Stomach (tissue), 9 donors: ENCODE results near the gene NCBP2L. TPM values are rescaled to one million over a fixed set of nuclear protein-coding genes. Genes with fewer than 3 reads are reported as not detected.

Experiments used
- DNase-seq, 2 donors: peaks; one replicate each; pipeline versions ENCODE4 v3.0.0 to v3.0.0-alpha.2; 2013 to 2019
- H3K27ac ChIP-seq, 5 donors: fragments of 200-600 bp in 4 of 5; sonication (generic) in 4 of 5; one replicate each; pipeline ENCODE4 v1.5.1; 2013 to 2019; ENCODE audit warnings: mild to moderate bottlenecking in 1 of 5, moderate library complexity in 1 of 5
- H3K27me3 ChIP-seq, 3 donors: fragments of 200-600 bp; sonication (generic); one replicate each; pipeline ENCODE4 v1.5.1; 2017 to 2019; ENCODE audit warnings: mixed run types in 1 of 3
- H3K36me3 ChIP-seq, 4 donors: fragments of 200-600 bp; sonication (generic); 1 replicate in 3 of 4; 2 replicates in 1 of 4; pipeline ENCODE4 v1.5.1; 2016 to 2019
- H3K4me1 ChIP-seq, 4 donors: fragments of 200-600 bp; sonication (generic); one replicate each; pipeline ENCODE4 v1.5.1; 2016 to 2019
- H3K4me3 ChIP-seq, 4 donors: fragments of 200-600 bp; sonication (generic) in 3 of 4; one replicate each; pipeline ENCODE4 v1.5.1; 2016 to 2019; ENCODE audit warnings: mild to moderate bottlenecking in 1 of 4
- H3K9me3 ChIP-seq, 4 donors: fragments of 200-600 bp; sonication (generic); one replicate each; pipeline ENCODE4 v1.5.1; 2016 to 2019
- EP300 ChIP-seq: sonication (generic); formaldehyde crosslinking; IDR thresholded peaks from one replicate; pipeline ENCODE4 v1.6.1; 2017; ENCODE audit warnings: antibody characterized with exemption
- POLR2A ChIP-seq, 4 donors: fragments of 450-650 bp; IDR thresholded peaks; one replicate each; pipeline ENCODE4 v1.6.1; 2016; ENCODE audit warnings: antibody characterized with exemption in 4 of 4, control low read depth in 2 of 4, mild to moderate bottlenecking in 1 of 4, moderate library complexity in 1 of 4
- POLR2AphosphoS5 ChIP-seq, 3 donors: sonication (generic); formaldehyde crosslinking; IDR thresholded peaks; one replicate each; pipeline ENCODE4 v1.6.1; 2016; ENCODE audit warnings: antibody characterized with exemption in 3 of 3
- WGBS, 5 donors: extraction: QIAGEN DNeasy Blood & Tissue Kit in 3 of 5; methylation state at CpG; one replicate each; pipeline versions ENCODE4 v1.1.5 to v1.1.7; 2013 to 2018; 5-methylcytosine and 5-hydroxymethylcytosine counted together
- intact Hi-C: fragments of 100-400 bp; cut with DNase I; formaldehyde crosslinking; loops from one replicate; pipeline ENCODE4 v1.15.1; 2023; ENCODE audit warnings: low total_unique reads
- polyA plus RNA-seq, 3 donors: library from polyadenylated mRNA; stranded (reverse); fragments of 200-250 nt; gene quantifications; one replicate each; pipeline ENCODE4 v1.2.3, GENCODE V29; 2013
- total RNA-seq, 5 donors: library from RNA; depleted of rRNA; stranded (reverse); fragments of >200 nt; gene quantifications; one replicate each; pipeline versions ENCODE4 v1.1.0 to v1.2.3, GENCODE V29; 2014 to 2016
- TF ChIP-seq, protein P1 (sequence below), 7 experiments: fragments of 450-650 bp in 4 of 7; fragments of 200-600 bp in 3 of 7; sonication (generic) in 3 of 7; IDR thresholded peaks; one replicate each; pipeline ENCODE4 v1.5.1; 2016 to 2019; ENCODE audit warnings: antibody characterized with exemption in 7 of 7, control low read depth in 2 of 7, mild to moderate bottlenecking in 1 of 7
- donor health status: healthy with polysubstance abuse.
- donor health status: Bipolar disorder and iron deficiency.
- donor health status: healthy.

Gene NCBP2L
- total and polyA plus RNA-seq, 8 donors = 0.13 to 0.44 TPM; not detected in 6

DNA sequence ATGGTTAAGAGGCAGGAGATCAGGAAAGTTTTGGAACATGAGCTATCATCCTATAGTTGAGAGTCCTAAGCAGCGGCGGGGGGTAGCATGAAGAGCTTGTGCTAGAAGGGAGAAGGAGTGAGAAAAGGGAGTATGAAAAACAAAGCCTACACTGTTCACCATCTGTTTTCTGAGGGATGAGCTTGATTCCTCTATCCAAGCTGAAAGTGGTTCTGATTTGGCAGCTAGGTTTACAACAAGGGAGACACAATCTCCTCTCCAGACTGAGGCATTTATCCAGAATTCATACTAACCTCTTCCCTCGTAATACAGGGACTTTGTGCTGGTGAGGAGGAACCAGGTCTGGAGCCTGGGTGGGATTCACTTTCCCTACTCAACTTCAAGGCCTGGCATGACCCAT, 25.5 kb upstream of the NCBP2L start:
- TF ChIP-seq, protein P1, sequence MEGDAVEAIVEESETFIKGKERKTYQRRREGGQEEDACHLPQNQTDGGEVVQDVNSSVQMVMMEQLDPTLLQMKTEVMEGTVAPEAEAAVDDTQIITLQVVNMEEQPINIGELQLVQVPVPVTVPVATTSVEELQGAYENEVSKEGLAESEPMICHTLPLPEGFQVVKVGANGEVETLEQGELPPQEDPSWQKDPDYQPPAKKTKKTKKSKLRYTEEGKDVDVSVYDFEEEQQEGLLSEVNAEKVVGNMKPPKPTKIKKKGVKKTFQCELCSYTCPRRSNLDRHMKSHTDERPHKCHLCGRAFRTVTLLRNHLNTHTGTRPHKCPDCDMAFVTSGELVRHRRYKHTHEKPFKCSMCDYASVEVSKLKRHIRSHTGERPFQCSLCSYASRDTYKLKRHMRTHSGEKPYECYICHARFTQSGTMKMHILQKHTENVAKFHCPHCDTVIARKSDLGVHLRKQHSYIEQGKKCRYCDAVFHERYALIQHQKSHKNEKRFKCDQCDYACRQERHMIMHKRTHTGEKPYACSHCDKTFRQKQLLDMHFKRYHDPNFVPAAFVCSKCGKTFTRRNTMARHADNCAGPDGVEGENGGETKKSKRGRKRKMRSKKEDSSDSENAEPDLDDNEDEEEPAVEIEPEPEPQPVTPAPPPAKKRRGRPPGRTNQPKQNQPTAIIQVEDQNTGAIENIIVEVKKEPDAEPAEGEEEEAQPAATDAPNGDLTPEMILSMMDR (IDR thresholded peaks at IDR 0.05) = no peak
- TF ChIP-seq EP300 (no peak), POLR2A (IDR thresholded peaks at IDR 0.05) (no peak), POLR2AphosphoS5 (IDR thresholded peaks at IDR 0.05) (no peak)
- H3K9me3 ChIP-seq = no peaks in the 10 kb centered on the region
- DNase-seq = no peak
- H3K4me3 ChIP-seq = no peak overlapping the region
- intact Hi-C loops = no loop called here
- H3K4me1 ChIP-seq = peaks cover 16 to 41% (median 25%) of the 10 kb centered on the region in 4 donors
- 75 to 90% (median 82%) methylated on average over 3 of the region's 3 CpGs for WGBS, 5 donors
- peak overlapping the region in 2 of 5 donors; percentile 17 to 30 for H3K27ac ChIP-seq
- H3K27me3 ChIP-seq = peaks cover 0 to 8% (median 0%) of the 10 kb centered on the region in 3 donors
- H3K36me3 ChIP-seq = no peaks in the 10 kb centered on the region

DNA sequence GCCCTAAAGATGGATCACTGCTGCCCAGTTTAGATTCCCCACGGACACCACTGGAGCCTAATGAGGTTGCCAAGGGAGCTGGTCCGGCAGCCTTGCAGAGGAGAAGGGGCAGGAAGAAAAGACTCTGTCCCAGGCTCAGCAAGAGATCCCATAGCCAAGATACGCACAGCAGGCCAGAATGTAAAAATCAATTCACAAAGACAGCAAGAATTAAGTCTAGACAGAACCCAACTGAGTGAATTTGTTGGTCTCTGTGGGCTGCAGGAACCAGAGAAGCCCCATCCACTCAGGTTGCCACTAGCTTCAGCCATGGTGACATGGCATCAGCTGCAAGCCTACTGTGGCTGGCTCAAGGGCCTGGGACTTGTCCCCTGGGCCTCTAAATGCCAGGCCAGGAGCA, 24.8 kb upstream of the NCBP2L start:
- 68 to 92% (median 82%) methylated on average over 3 of the region's 3 CpGs for WGBS, 5 donors
- no peaks in the 10 kb centered on the region for H3K9me3 ChIP-seq

DNA sequence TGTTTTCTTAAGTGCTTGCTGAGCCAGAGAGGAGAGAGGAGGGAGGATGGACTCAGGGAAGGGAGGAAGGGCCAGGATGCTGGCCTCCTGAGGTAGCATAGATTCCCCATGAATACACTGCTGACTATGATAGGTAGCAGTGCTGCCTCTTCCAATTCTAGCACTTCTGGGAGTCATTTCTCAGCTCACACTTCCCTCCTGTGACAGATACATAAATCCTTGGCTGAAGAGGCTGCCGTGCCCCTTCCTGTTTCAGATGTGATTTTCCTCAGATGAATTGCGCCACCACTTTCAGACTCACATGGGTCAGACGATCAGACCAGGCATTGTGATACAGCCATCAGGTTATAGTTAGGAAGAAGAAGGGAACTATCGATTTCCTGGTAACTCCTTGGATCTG, 24.3 kb upstream of the NCBP2L start:
- no peak overlapping the region for H3K4me3 ChIP-seq
- TF ChIP-seq POLR2AphosphoS5 (IDR thresholded peaks at IDR 0.05) (no peak), POLR2A (IDR thresholded peaks at IDR 0.05) (no peak)
- TF ChIP-seq, protein P1 (IDR thresholded peaks at IDR 0.05) = no peak
- no peaks in the 10 kb centered on the region for H3K36me3 ChIP-seq
- no peaks in the 10 kb centered on the region for H3K9me3 ChIP-seq
- peaks cover 5 to 31% (median 13%) of the 10 kb centered on the region in 4 donors for H3K4me1 ChIP-seq
- H3K27ac ChIP-seq = peak overlapping the region in 1 of 5 donors; percentile 38
- no peak for DNase-seq
- WGBS, 5 donors = 75 to 85% (median 83%) methylated on average over 4 of the region's 4 CpGs
- intact Hi-C loops = no loop called here
- peaks cover 0 to 8% (median 0%) of the 10 kb centered on the region in 3 donors for H3K27me3 ChIP-seq

More for the DNA sequence above, 24.8 kb upstream of the NCBP2L start:
- Histone ChIP-seq H3K27me3 (peaks cover 0 to 8% (median 0%) of the 10 kb centered on the region in 3 donors), H3K27ac (peak overlapping the region in 2 of 5 donors; percentile 27 to 38), H3K36me3 (no peaks in the 10 kb centered on the region), H3K4me3 (no peak overlapping the region), H3K4me1 (peaks cover 9 to 36% (median 18%) of the 10 kb centered on the region in 4 donors)
- TF ChIP-seq POLR2A (IDR thresholded peaks at IDR 0.05) (no peak), POLR2AphosphoS5 (IDR thresholded peaks at IDR 0.05) (no peak), EP300 (no peak)
- TF ChIP-seq, protein P1 (IDR thresholded peaks at IDR 0.05) = no peak
- no peak for DNase-seq
- intact Hi-C loops = no loop called here

DNA sequence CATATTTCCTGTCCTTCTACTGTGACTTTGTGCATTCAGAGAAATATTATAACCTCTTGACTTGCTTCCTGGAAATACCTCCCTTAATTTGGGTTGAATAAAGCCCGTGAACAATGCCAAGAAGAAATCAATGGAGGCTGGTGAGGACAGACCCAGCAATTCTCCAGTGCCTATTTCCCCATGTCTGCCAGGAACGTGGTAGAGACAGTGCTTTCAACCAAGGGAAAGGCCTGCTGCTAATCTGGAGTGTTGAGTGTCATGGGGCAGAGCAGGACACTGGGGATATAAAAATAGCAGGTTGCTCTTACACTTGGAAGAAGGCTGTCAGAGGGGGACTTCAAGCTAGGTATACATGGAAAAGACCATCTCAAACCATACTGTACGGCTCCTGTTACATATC, 21.8 kb upstream of the NCBP2L start:
- no peak overlapping the region for H3K4me3 ChIP-seq
- no peak for DNase-seq
- TF ChIP-seq EP300 (no peak), POLR2A (IDR thresholded peaks at IDR 0.05) (no peak), POLR2AphosphoS5 (IDR thresholded peaks at IDR 0.05) (no peak)
- TF ChIP-seq, protein P1 (IDR thresholded peaks at IDR 0.05) = no peak
- no peaks in the 10 kb centered on the region for H3K9me3 ChIP-seq
- intact Hi-C loops = no loop called here
- peaks cover 0 to 20% (median 8%) of the 10 kb centered on the region in 4 donors for H3K4me1 ChIP-seq
- peak overlapping the region in 3 of 5 donors; percentile 3 to 50 (median 39) for H3K27ac ChIP-seq
- 45 to 69% (median 54%) methylated on average over 3 of the region's 3 CpGs for WGBS, 5 donors
- H3K36me3 ChIP-seq = peaks cover 0 to 4% (median 0%) of the 10 kb centered on the region in 4 donors
- H3K27me3 ChIP-seq = peaks cover 0 to 13% (median 0%) of the 10 kb centered on the region in 3 donors
